DND-41 (cell line): ENCODE data around the gene SCT.

ENCODE experiments used
- ATAC-seq: fragments of 200-7000 bp; cut with Tn5 transposase; 3 replicates; pipeline ENCODE4 v1.9.1; 2021; ENCODE audit warnings: low read depth; ENCODE audit not compliant: insufficient read depth
- DNase-seq: peaks from one replicate; pipeline ENCODE4 v3.0.0-alpha.2; 2020
- H2AFZ ChIP-seq: 2 replicates; pipeline ENCODE4 v1.6.0; 2012; ENCODE audit warnings: low read depth, low read length
- H3K27ac ChIP-seq: 2 replicates; pipeline ENCODE4 v1.5.1; 2012; ENCODE audit warnings: low read length, inconsistent platforms
- H3K27me3 ChIP-seq: fragments of 200-600 bp; sonication (generic); 2 replicates; pipeline ENCODE4 v1.6.0; 2012; ENCODE audit warnings: low read length, mild to moderate bottlenecking, inconsistent platforms; ENCODE audit not compliant: insufficient read depth, poor library complexity
- H3K36me3 ChIP-seq: 2 replicates; pipeline ENCODE4 v1.5.1; 2012; ENCODE audit warnings: low read length, inconsistent platforms; ENCODE audit not compliant: insufficient read depth
- H3K4me1 ChIP-seq: 2 replicates; pipeline ENCODE4 v1.5.1; 2012; ENCODE audit warnings: mild to moderate bottlenecking, low read length; ENCODE audit not compliant: insufficient read depth
- H3K4me2 ChIP-seq: 2 replicates; pipeline ENCODE4 v1.6.0; 2012; ENCODE audit warnings: mild to moderate bottlenecking, moderate library complexity, low read length, inconsistent platforms; ENCODE audit not compliant: insufficient read depth
- H3K4me3 ChIP-seq, 2 experiments: fragments of 200-600 bp in 1 of 2; shearing (Covaris generic) in 1 of 2; 2 replicates each; pipeline ENCODE4 v1.5.1; 2012 to 2016; ENCODE audit warnings: inconsistent platforms in 2 of 2, low read length in 2 of 2, mild to moderate bottlenecking in 2 of 2, low read depth in 1 of 2, moderate library complexity in 1 of 2
- H3K79me2 ChIP-seq: 2 replicates; pipeline ENCODE4 v1.6.0; 2012; ENCODE audit warnings: low read length, inconsistent platforms; ENCODE audit not compliant: insufficient read depth
- H3K9ac ChIP-seq: 2 replicates; pipeline ENCODE4 v1.6.0; 2012; ENCODE audit warnings: low read depth, mild to moderate bottlenecking, inconsistent platforms, low read length, moderate library complexity
- H3K9me3 ChIP-seq: 2 replicates; pipeline ENCODE4 v1.5.1; 2012; ENCODE audit warnings: low read length, moderate library complexity, mild to moderate bottlenecking, inconsistent platforms; ENCODE audit not compliant: insufficient read depth, severe bottlenecking
- H4K20me1 ChIP-seq: 2 replicates; pipeline ENCODE4 v1.6.0; 2012; ENCODE audit warnings: low read length; ENCODE audit not compliant: insufficient read depth
- CTCF ChIP-seq: IDR thresholded peaks from 2 replicates; pipeline ENCODE4 v1.5.1; 2012; ENCODE audit warnings: borderline replicate concordance, low read length, moderate library complexity, mild to moderate bottlenecking; ENCODE audit not compliant: poor library complexity, severe bottlenecking; ENCODE audit errors: extremely low read depth
- EZH2 ChIP-seq: IDR thresholded peaks from 3 replicates; pipeline ENCODE4 v1.6.1; 2012; ENCODE audit warnings: borderline replicate concordance, low read depth, mild to moderate bottlenecking, moderate library complexity, low read length, inconsistent platforms; ENCODE audit not compliant: severe bottlenecking

SCT gene

GRCh38 chr11:598005-598680, 28.8 kb downstream of the SCT start:
- no peak for ATAC-seq
- H3K27me3 ChIP-seq = no peaks in the 10 kb centered on the region
- H4K20me1 ChIP-seq = peaks cover 54% of the 10 kb centered on the region
- TF ChIP-seq EZH2 (no peak), CTCF (no peak)
- peaks cover 95% of the 10 kb centered on the region for H3K36me3 ChIP-seq
- peaks cover 40% of the 10 kb centered on the region; the same call in 1 of the 2 replicates for H3K79me2 ChIP-seq
- H3K27ac ChIP-seq = no peak overlapping the region
- no peak overlapping the region for H3K4me2 ChIP-seq
- DNase-seq = no peak
- H3K4me3 ChIP-seq = no peak overlapping the region
- H3K4me1 ChIP-seq = no peaks in the 10 kb centered on the region
- H3K9me3 ChIP-seq = no peaks in the 10 kb centered on the region
- no peak overlapping the region for H3K9ac ChIP-seq
- no peak overlapping the region for H2AFZ ChIP-seq

GRCh38 chr11:597166-597725, 29.7 kb downstream of the SCT start:
- Histone ChIP-seq H3K79me2 (peaks cover 44% of the 10 kb centered on the region), H3K36me3 (peaks cover 95% of the 10 kb centered on the region)
- no peak for DNase-seq

GRCh38 chr11:596374-596773, 30.6 kb downstream of the SCT start:
- Histone ChIP-seq H3K36me3 (peaks cover 93% of the 10 kb centered on the region), H3K9ac (no peak overlapping the region), H3K4me1 (no peaks in the 10 kb centered on the region), H3K4me2 (no peak overlapping the region), H3K4me3 (no peak overlapping the region), H3K79me2 (peaks cover 43% of the 10 kb centered on the region), H2AFZ (no peak overlapping the region), H3K27ac (no peak overlapping the region), H3K9me3 (no peaks in the 10 kb centered on the region), H4K20me1 (peaks cover 51% of the 10 kb centered on the region), H3K27me3 (no peaks in the 10 kb centered on the region)
- ATAC-seq = no peak
- DNase-seq = no peak
- TF ChIP-seq CTCF (no peak), EZH2 (no peak)

More at GRCh38 chr11:597166-597725, 29.7 kb downstream of the SCT start:
- Histone ChIP-seq H4K20me1 (peaks cover 56% of the 10 kb centered on the region), H3K27me3 (no peaks in the 10 kb centered on the region), H2AFZ (no peak overlapping the region), H3K4me3 (no peak overlapping the region), H3K9me3 (no peaks in the 10 kb centered on the region), H3K4me2 (no peak overlapping the region), H3K27ac (no peak overlapping the region), H3K4me1 (no peaks in the 10 kb centered on the region), H3K9ac (no peak overlapping the region)
- no peak for TF ChIP-seq EZH2
- peak; percentile 44 for TF ChIP-seq CTCF
- ATAC-seq = 0 out of 3 replicates have a peak, but pooled peaks have one; percentile 46
